CD14-positive monocyte (primary cell): ENCODE data around the gene CPED1. TPM values are rescaled to one million over a fixed set of nuclear protein-coding genes. Genes with fewer than 3 reads are reported as not detected.

Source experiments
- DNase-seq, 3 donors: peaks; one replicate each; pipeline ENCODE4 v3.0.0-alpha.2; 2011 to 2022
- H2AFZ ChIP-seq: 2 replicates; pipeline ENCODE4 v1.6.0; 2012; ENCODE audit warnings: mild to moderate bottlenecking, low read depth, low read length, inconsistent platforms; ENCODE audit not compliant: insufficient read depth, poor library complexity, severe bottlenecking
- H3K27ac ChIP-seq, 2 donors: 1 replicate in 1 of 2; 2 replicates in 1 of 2; pipeline ENCODE4 v1.5.1; 2012 to 2013; ENCODE audit warnings: low read length in 2 of 2, control low read depth in 1 of 2, inconsistent platforms in 1 of 2, low read depth in 1 of 2, mild to moderate bottlenecking in 1 of 2
- H3K27me3 ChIP-seq, 2 donors: one replicate each; pipeline versions ENCODE4 v1.6.0 to v1.6.1; 2011 to 2013; ENCODE audit warnings: low read length in 2 of 2; ENCODE audit not compliant: control insufficient read depth in 2 of 2, insufficient read depth in 2 of 2
- H3K36me3 ChIP-seq, 2 donors: replicated peaks in 1 of 2; 1 replicate in 1 of 2; 2 replicates in 1 of 2; pipeline versions ENCODE4 v1.5.1 to v1.6.1; 2012 to 2013; ENCODE audit warnings: low read length in 2 of 2, control low read depth in 1 of 2, inconsistent platforms in 1 of 2, mild to moderate bottlenecking in 1 of 2; ENCODE audit not compliant: insufficient read depth in 2 of 2, control insufficient read depth in 1 of 2
- H3K4me1 ChIP-seq, 2 donors: 1 replicate in 1 of 2; 2 replicates in 1 of 2; pipeline versions ENCODE4 v1.5.1 to v1.6.1; 2012 to 2013; ENCODE audit warnings: low read length in 2 of 2, control low read depth in 1 of 2, inconsistent platforms in 1 of 2, mild to moderate bottlenecking in 1 of 2, moderate library complexity in 1 of 2; ENCODE audit not compliant: insufficient read depth in 2 of 2, control insufficient read depth in 1 of 2
- H3K4me2 ChIP-seq: replicated peaks from 2 replicates; pipeline ENCODE3; 2012; ENCODE audit warnings: low read length, moderate library complexity, mild to moderate bottlenecking; ENCODE audit not compliant: poor library complexity, severe bottlenecking; ENCODE audit errors: extremely low read depth
- H3K4me3 ChIP-seq, 3 experiments: fragments of 200-600 bp in 1 of 3; sonication (generic) in 1 of 3; replicated peaks in 1 of 3; 1 replicate in 2 of 3; 2 replicates in 1 of 3; pipeline ENCODE4 v1.5.1; 2011 to 2013; ENCODE audit warnings: low read length in 3 of 3, mild to moderate bottlenecking in 3 of 3, control low read depth in 2 of 3, low read depth in 2 of 3, inconsistent platforms in 1 of 3, moderate library complexity in 1 of 3
- H3K79me2 ChIP-seq: 2 replicates; pipeline ENCODE4 v1.6.0; 2012; ENCODE audit warnings: mild to moderate bottlenecking, control low read depth, inconsistent platforms, low read length, moderate library complexity; ENCODE audit not compliant: insufficient read depth
- H3K9ac ChIP-seq: 2 replicates; pipeline ENCODE4 v1.6.0; 2017; ENCODE audit warnings: low read length, mild to moderate bottlenecking; ENCODE audit not compliant: insufficient read depth, poor library complexity, severe bottlenecking
- H3K9me3 ChIP-seq, 2 donors: replicated peaks in 1 of 2; 1 replicate in 1 of 2; 2 replicates in 1 of 2; pipeline versions ENCODE4 v1.5.1 to v1.6.1; 2012 to 2013; ENCODE audit warnings: low read length in 2 of 2, control low read depth in 1 of 2; ENCODE audit not compliant: control insufficient read depth in 1 of 2, insufficient read depth in 1 of 2
- H4K20me1 ChIP-seq: 2 replicates; pipeline ENCODE4 v1.6.0; 2012; ENCODE audit warnings: mild to moderate bottlenecking, low read length, control low read depth, moderate library complexity; ENCODE audit not compliant: insufficient read depth
- H3K27ac Mint-ChIP-seq, 7 donors: one replicate each; pipeline ENCODE4 v1.8.0; 2020; ENCODE audit warnings: mild to moderate bottlenecking in 7 of 7, mixed read lengths in 7 of 7, moderate library complexity in 6 of 7, inconsistent platforms in 2 of 7
- H3K27me3 Mint-ChIP-seq, 3 donors: one replicate each; pipeline ENCODE4 v1.8.0; 2021 to 2022; ENCODE audit warnings: low read depth in 3 of 3, mild to moderate bottlenecking in 3 of 3, mixed read lengths in 3 of 3, moderate library complexity in 3 of 3, inconsistent platforms in 1 of 3
- H3K36me3 Mint-ChIP-seq, 2 donors: one replicate each; pipeline ENCODE4 v1.8.0; 2020; ENCODE audit warnings: mixed read lengths in 2 of 2, inconsistent platforms in 1 of 2, mild to moderate bottlenecking in 1 of 2
- H3K4me1 Mint-ChIP-seq: one replicate; pipeline ENCODE4 v1.8.0; 2020; ENCODE audit warnings: mild to moderate bottlenecking, mixed read lengths
- H3K4me3 Mint-ChIP-seq, 2 donors: one replicate each; pipeline ENCODE4 v1.8.0; 2020; ENCODE audit warnings: mild to moderate bottlenecking in 2 of 2, mixed read lengths in 2 of 2, moderate library complexity in 1 of 2
- H3K9me3 Mint-ChIP-seq, 7 donors: one replicate each; pipeline ENCODE4 v1.8.0; 2020 to 2022; ENCODE audit warnings: mixed read lengths in 7 of 7, mild to moderate bottlenecking in 6 of 7, moderate library complexity in 6 of 7, inconsistent platforms in 2 of 7
- CTCF ChIP-seq: fragments of 200-600 bp; IDR thresholded peaks from one replicate; pipeline ENCODE4 v1.8.0; 2022; ENCODE audit warnings: antibody characterized with exemption, mild to moderate bottlenecking
- WGBS: methylation state at CpG from one replicate; pipeline ENCODE4 v1.1.5; 2013; ENCODE audit warnings: missing lambda C conversion rate; ENCODE audit not compliant: insufficient coverage; 5-methylcytosine and 5-hydroxymethylcytosine counted together
- intact Hi-C, 2 donors: fragments of 100-400 bp; cut with micrococcal nuclease; formaldehyde crosslinking; loops; one replicate each; pipeline versions ENCODE4 v1.15.0 to v1.15.1; 2023
- polyA plus RNA-seq, 3 donors: library from polyadenylated mRNA; depleted of rRNA in 1 of 3; unstranded in 2 of 3; stranded (reverse) in 1 of 3; fragments of 300-500 nt in 2 of 3; fragments of >200 nt in 1 of 3; fragmentation: Illumina TruSeq in 2 of 3; gene quantifications; 1 replicate in 2 of 3; 2 replicates in 1 of 3; pipeline ENCODE4 v1.2.3, GENCODE V29; 2012 to 2021

Gene CPED1
- polyA plus RNA-seq, 3 donors: 9.8 to 30.0 (median 20.4) TPM

DNA sequence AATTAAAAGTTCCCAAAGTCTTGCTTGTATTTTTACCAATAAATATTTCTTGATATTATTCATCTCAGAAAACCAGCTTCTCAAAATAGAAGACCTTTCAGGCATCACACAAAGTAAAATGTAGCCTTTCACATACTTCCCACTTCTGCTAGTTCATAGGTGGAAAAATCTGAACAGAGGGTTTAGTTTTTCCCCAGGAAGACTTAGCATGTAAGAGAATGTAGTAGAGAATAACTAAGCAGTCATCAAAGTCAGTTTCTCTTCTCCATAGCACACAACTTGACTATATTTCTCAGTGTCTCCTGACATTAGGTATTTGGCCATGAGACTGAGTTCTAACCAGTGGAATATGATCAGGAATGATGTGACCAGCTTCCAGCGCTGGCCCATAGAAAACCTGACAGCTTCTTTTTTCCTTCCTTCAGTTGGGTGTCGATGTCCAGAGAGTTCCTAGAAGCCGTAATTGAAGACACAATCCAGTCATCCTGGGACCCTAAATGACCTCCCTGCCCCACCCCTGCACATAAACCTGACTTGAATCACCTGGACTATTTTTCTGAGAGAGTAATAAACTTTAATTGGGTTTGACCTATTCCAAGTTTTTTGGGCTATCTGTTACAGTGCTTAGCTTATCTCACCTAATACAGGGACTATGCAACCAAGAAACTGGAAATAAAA is 272.8 kb downstream of the CPED1 start:
- no peaks in the 10 kb centered on the region for H3K27me3 ChIP-seq
- no peaks in the 10 kb centered on the region for H3K4me1 ChIP-seq
- no peak overlapping the region for H3K27ac ChIP-seq
- H3K4me3 ChIP-seq: no peak overlapping the region
- no peaks in the 10 kb centered on the region for H3K36me3 Mint-ChIP-seq
- H3K27me3 Mint-ChIP-seq: peaks cover 0 to 2% (median 0%) of the 10 kb centered on the region in 3 donors
- H3K79me2 ChIP-seq: no peaks in the 10 kb centered on the region
- no peak for TF ChIP-seq CTCF
- no CpG with 5 or more reads among the region's 3 CpGs for WGBS
- H3K9ac ChIP-seq: no peak overlapping the region
- H3K9me3 Mint-ChIP-seq: peaks cover 0 to 3% (median 0%) of the 10 kb centered on the region in 7 donors
- H3K4me1 Mint-ChIP-seq: no peaks in the 10 kb centered on the region
- no peak overlapping the region for H3K27ac Mint-ChIP-seq
- no peaks in the 10 kb centered on the region for H4K20me1 ChIP-seq
- no peak overlapping the region for H2AFZ ChIP-seq
- H3K9me3 ChIP-seq: no peaks in the 10 kb centered on the region
- intact Hi-C loops: no loop called here
- H3K36me3 ChIP-seq: no peaks in the 10 kb centered on the region
- no peak for DNase-seq
- H3K4me2 ChIP-seq: no peak overlapping the region
- no peak overlapping the region for H3K4me3 Mint-ChIP-seq

GRCh38 chr7:121262221-121262620 is 273.7 kb downstream of the CPED1 start:
- H4K20me1 ChIP-seq: no peaks in the 10 kb centered on the region
- H3K27ac ChIP-seq: no peak overlapping the region
- no peak overlapping the region for H3K4me2 ChIP-seq
- no peak overlapping the region for H3K9ac ChIP-seq
- no peaks in the 10 kb centered on the region for H3K9me3 ChIP-seq
- no peak overlapping the region for H2AFZ ChIP-seq
- Mint-ChIP-seq H3K4me3 (no peak overlapping the region), H3K9me3 (peaks cover 0 to 3% (median 0%) of the 10 kb centered on the region in 7 donors), H3K36me3 (no peaks in the 10 kb centered on the region), H3K4me1 (no peaks in the 10 kb centered on the region), H3K27ac (no peak overlapping the region), H3K27me3 (peaks cover 0 to 2% (median 0%) of the 10 kb centered on the region in 3 donors)
- WGBS: no CpG with 5 or more reads among the region's 1 CpG
- no peaks in the 10 kb centered on the region for H3K79me2 ChIP-seq
- no peak for DNase-seq
- no peak for TF ChIP-seq CTCF
- H3K36me3 ChIP-seq: no peaks in the 10 kb centered on the region
- no peaks in the 10 kb centered on the region for H3K4me1 ChIP-seq
- intact Hi-C loops: no loop called here
- H3K27me3 ChIP-seq: no peaks in the 10 kb centered on the region
- no peak overlapping the region for H3K4me3 ChIP-seq
